ENCODE data around the gene ONECUT3. TPM values are rescaled to one million over a fixed set of nuclear protein-coding genes. Genes with fewer than 3 reads are reported as not detected.

The ONECUT3 gene
- polyA plus RNA-seq, 10 donors, result 0.03 TPM; not detected in 7

GRCh38 chr19:1828279-1829238 is 75.3 kb downstream of the ONECUT3 start:
- no peak for DNase-seq

GRCh38 chr19:1829958-1830357 is 76.7 kb downstream of the ONECUT3 start:
- DNase-seq, result no peak

GRCh38 chr19:1830568-1830967 is 77.3 kb downstream of the ONECUT3 start:
- DNase-seq, result no peak

Other genes starting within 250 kb of the ONECUT3 start
- 10 to 100 TPM in 9 of 10 donors, 1 to 10 TPM in 1; 7.4 to 17.8 (median 13.8) TPM for gene ADAMTSL5, start 240.5 kb upstream of the ONECUT3 start, polyA plus RNA-seq (ENCODE audit: insufficient read length in 10 of 10)
- under 1 TPM in 9 of 10 donors, not detected in 1; 0.07 to 0.80 (median 0.16) TPM for gene PLK5, start 229.4 kb upstream of the ONECUT3 start, polyA plus RNA-seq (ENCODE audit: insufficient read length in 10 of 10)
- 10 to 100 TPM; 18.9 to 34.8 (median 24.2) TPM for gene MEX3D, start 185.2 kb upstream of the ONECUT3 start, polyA plus RNA-seq (ENCODE audit: insufficient read length in 10 of 10)
- 10 to 100 TPM; 40.5 to 69.3 (median 48.9) TPM for gene MBD3, start 160.6 kb upstream of the ONECUT3 start, polyA plus RNA-seq (ENCODE audit: insufficient read length in 10 of 10)
- gene UQCR11, start 148.0 kb upstream of the ONECUT3 start, polyA plus RNA-seq (ENCODE audit: insufficient read length in 10 of 10), result 100 to 1,000 TPM; 103 to 166 (median 121) TPM
- gene TCF3, start 100.9 kb upstream of the ONECUT3 start, polyA plus RNA-seq (ENCODE audit: insufficient read length in 10 of 10), result 100 to 1,000 TPM; 101 to 150 (median 115) TPM
- under 1 TPM; 0.51 to 0.80 (median 0.70) TPM for gene ATP8B3, start 58.8 kb downstream of the ONECUT3 start, polyA plus RNA-seq (ENCODE audit: insufficient read length in 10 of 10)
- 10 to 100 TPM; 16.1 to 27.6 (median 23.0) TPM for gene REXO1, start 95.0 kb downstream of the ONECUT3 start, polyA plus RNA-seq (ENCODE audit: insufficient read length in 10 of 10)
- gene KLF16, start 110.1 kb downstream of the ONECUT3 start, polyA plus RNA-seq (ENCODE audit: insufficient read length in 10 of 10), result 10 to 100 TPM in 4 of 10 donors, 1 to 10 TPM in 6; 5.6 to 13.2 (median 8.5) TPM
- gene ABHD17A, start 132.0 kb downstream of the ONECUT3 start, polyA plus RNA-seq (ENCODE audit: insufficient read length in 10 of 10), result 10 to 100 TPM; 37.7 to 69.5 (median 43.3) TPM
- 1 to 10 TPM; 1.0 to 2.5 (median 1.9) TPM for gene ADAT3, start 151.9 kb downstream of the ONECUT3 start, polyA plus RNA-seq (ENCODE audit: insufficient read length in 10 of 10)
- gene SCAMP4, start 151.9 kb downstream of the ONECUT3 start, polyA plus RNA-seq (ENCODE audit: insufficient read length in 10 of 10), result 10 to 100 TPM; 21.0 to 34.3 (median 27.3) TPM
- 10 to 100 TPM; 27.5 to 50.2 (median 36.4) TPM for gene CSNK1G2, start 187.7 kb downstream of the ONECUT3 start, polyA plus RNA-seq (ENCODE audit: insufficient read length in 10 of 10)